Cardiac muscle cell (in vitro differentiated cells and primary cell): ENCODE measurements around the gene AGAP1. TPM values are rescaled to one million over a fixed set of nuclear protein-coding genes. Genes with fewer than 3 reads are reported as not detected.

ENCODE experiments used
- DNase-seq, 2 donors: peaks; one replicate each; pipeline versions ENCODE4 v3.0.0 to v3.0.0-alpha.2; 2010 to 2017; ENCODE audit warnings: low read depth in 1 of 2, low spot score in 1 of 2
- H3K27ac ChIP-seq: fragments of 200-600 bp; sonication (generic); 2 replicates; pipeline ENCODE4 v1.5.1; 2016
- H3K27me3 ChIP-seq: fragments of 200-600 bp; sonication (generic); 2 replicates; pipeline ENCODE4 v1.6.0; 2016; ENCODE audit warnings: control low read depth
- H3K36me3 ChIP-seq: fragments of 200-600 bp; sonication (generic); 2 replicates; pipeline ENCODE4 v1.5.1; 2016; ENCODE audit warnings: control low read depth
- H3K4me1 ChIP-seq: fragments of 200-600 bp; sonication (generic); 2 replicates; pipeline ENCODE4 v1.8.1; 2017; ENCODE audit warnings: low read depth, mild to moderate bottlenecking, mixed run types
- H3K4me3 ChIP-seq: fragments of 200-600 bp; sonication (generic); 2 replicates; pipeline ENCODE4 v1.5.1; 2016; ENCODE audit warnings: mild to moderate bottlenecking
- H3K9me3 ChIP-seq: fragments of 200-600 bp; sonication (generic); 2 replicates; pipeline ENCODE4 v1.5.1; 2017; ENCODE audit warnings: low read depth, mild to moderate bottlenecking, control low read depth
- polyA plus RNA-seq: library from polyadenylated mRNA; unstranded; fragments of >200 nt; fragmentation: Nextera tagmentation; extraction: Ambion mirVana; gene quantifications from 2 replicates; pipeline ENCODE4 v1.2.1, GENCODE V29; 2016
- total RNA-seq: library from RNA; depleted of rRNA; stranded (reverse); fragments of >200 nt; gene quantifications from 2 replicates; pipeline ENCODE4 v1.2.3, GENCODE V29; 2016
- TF ChIP-seq, protein P1 (sequence below): IDR thresholded peaks from 2 replicates; pipeline ENCODE4 v1.5.1; 2012; ENCODE audit warnings: low read depth, mild to moderate bottlenecking, low read length

AGAP1 gene
- total and polyA plus RNA-seq, 2 experiments from 2014 or later = 8.6 to 38.2 TPM

DNA sequence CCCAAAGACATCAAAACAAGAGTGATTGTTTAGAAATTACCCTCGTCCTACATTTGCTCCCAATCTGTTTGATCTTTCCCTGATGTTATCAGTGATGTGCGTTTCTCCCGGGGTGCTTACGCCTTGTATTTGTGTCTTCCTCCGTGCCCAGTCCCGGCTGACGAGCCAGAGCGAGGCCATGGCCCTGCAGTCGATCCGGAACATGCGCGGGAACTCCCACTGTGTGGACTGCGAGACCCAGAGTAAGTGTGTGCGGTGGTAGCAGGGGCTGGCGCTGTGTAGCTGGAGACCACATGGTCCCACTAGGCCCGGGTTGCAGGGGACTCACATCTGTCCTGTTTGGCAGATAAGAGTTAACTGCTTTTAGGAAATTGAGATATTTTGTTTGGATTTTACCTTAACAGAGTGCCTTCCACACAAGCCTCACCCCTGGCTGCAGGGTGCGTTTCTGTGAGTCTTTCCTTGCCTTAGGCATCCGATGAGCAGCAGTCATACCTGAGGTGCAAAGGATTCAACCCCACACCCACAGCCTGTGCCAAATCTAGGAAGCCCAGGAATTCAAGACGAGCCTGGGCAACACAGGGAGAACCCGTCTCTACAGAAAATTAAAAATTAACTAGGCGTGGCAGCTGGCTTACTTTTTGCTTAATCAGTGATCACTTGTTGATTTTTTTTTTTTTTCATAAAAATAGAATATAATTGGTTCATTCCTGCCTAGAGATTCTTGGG is 546.9 kb downstream of the AGAP1 start:
- TF ChIP-seq, protein P1, sequence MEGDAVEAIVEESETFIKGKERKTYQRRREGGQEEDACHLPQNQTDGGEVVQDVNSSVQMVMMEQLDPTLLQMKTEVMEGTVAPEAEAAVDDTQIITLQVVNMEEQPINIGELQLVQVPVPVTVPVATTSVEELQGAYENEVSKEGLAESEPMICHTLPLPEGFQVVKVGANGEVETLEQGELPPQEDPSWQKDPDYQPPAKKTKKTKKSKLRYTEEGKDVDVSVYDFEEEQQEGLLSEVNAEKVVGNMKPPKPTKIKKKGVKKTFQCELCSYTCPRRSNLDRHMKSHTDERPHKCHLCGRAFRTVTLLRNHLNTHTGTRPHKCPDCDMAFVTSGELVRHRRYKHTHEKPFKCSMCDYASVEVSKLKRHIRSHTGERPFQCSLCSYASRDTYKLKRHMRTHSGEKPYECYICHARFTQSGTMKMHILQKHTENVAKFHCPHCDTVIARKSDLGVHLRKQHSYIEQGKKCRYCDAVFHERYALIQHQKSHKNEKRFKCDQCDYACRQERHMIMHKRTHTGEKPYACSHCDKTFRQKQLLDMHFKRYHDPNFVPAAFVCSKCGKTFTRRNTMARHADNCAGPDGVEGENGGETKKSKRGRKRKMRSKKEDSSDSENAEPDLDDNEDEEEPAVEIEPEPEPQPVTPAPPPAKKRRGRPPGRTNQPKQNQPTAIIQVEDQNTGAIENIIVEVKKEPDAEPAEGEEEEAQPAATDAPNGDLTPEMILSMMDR = no peak

DNA sequence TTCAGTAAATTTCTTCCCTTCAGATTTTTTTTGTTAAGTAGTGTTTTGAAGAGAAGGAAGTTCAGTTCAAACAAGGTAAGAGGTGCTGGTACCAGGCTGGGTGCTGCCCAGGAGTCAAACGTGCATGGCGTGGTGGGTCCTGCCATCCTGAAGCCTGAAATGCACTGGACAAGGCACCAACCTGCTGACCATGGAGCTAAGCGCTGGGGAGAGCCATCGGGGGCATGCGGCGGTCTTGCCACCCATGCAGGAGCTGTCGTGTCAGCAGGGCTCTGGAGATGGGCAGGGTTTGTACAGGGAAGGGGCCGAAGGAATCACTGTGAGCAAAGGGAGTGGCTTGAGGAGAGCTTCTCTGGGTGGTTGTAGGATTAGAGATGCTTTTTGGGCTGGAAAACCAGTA is 547.8 kb downstream of the AGAP1 start:
- Histone ChIP-seq H3K27me3 (no peaks in the 10 kb centered on the region), H3K27ac (no peak overlapping the region), H3K9me3 (no peaks in the 10 kb centered on the region), H3K4me1 (no peaks in the 10 kb centered on the region), H3K36me3 (peaks cover 2% of the 10 kb centered on the region), H3K4me3 (no peak overlapping the region)
- TF ChIP-seq, protein P1 = no peak
- no peak for DNase-seq

More for the DNA sequence above, 546.9 kb downstream of the AGAP1 start:
- Histone ChIP-seq H3K4me1 (no peaks in the 10 kb centered on the region), H3K9me3 (no peaks in the 10 kb centered on the region), H3K27me3 (no peaks in the 10 kb centered on the region), H3K27ac (no peak overlapping the region), H3K36me3 (peaks cover 2% of the 10 kb centered on the region), H3K4me3 (no peak overlapping the region)
- no peak for DNase-seq

DNA sequence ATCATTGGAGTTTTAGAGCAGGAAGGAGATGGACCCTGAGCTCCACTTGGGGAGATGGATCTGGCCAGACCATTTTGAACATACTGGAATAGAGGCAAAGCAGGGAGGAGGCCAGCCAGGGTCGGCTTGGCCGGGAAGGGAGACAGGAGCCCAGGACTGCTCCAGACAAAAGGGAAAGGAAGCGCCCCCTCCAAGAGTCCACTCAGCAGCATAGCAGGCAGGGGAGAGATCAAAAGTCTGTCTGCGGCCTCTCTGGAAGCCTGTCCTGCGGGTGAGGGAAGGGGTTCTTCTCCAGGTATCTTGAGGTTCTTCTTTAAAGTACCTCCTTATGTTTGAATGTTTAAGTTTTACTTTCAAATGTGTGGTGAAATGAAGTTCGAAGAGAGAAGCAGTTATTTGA is 548.2 kb downstream of the AGAP1 start:
- no peaks in the 10 kb centered on the region for H3K27me3 ChIP-seq
- H3K4me1 ChIP-seq = no peaks in the 10 kb centered on the region
- H3K9me3 ChIP-seq = no peaks in the 10 kb centered on the region
- peaks cover 2% of the 10 kb centered on the region for H3K36me3 ChIP-seq
- no peak overlapping the region for H3K27ac ChIP-seq
- TF ChIP-seq, protein P1 = no peak
- no peak for DNase-seq
- H3K4me3 ChIP-seq = no peak overlapping the region

DNA sequence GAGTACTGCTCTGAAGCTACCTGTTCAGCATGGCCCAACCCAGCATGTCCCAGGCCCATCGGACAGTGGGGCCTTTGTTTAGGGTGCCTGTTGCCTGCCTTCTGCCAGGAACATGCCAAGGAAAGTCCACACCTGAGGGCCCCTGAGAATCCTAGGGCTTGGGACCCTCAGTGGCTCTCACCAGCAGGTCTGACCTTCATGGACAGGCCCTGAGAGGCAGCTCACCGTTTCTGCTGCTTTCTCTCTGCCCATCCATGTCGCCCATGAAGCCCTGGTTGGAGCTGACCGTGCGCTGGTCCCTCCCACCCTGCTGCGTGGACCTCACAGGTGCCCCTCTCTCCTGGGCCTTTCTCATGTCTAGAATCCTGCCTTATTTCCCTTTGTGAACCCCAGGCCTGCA is 550.3 kb downstream of the AGAP1 start:
- H3K27me3 ChIP-seq = no peaks in the 10 kb centered on the region
- no peaks in the 10 kb centered on the region for H3K9me3 ChIP-seq
- H3K27ac ChIP-seq = no peak overlapping the region
- no peak for DNase-seq
- no peak overlapping the region for H3K4me3 ChIP-seq
- TF ChIP-seq, protein P1 = no peak
- H3K36me3 ChIP-seq = peaks cover 2% of the 10 kb centered on the region
- H3K4me1 ChIP-seq = no peaks in the 10 kb centered on the region

DNA sequence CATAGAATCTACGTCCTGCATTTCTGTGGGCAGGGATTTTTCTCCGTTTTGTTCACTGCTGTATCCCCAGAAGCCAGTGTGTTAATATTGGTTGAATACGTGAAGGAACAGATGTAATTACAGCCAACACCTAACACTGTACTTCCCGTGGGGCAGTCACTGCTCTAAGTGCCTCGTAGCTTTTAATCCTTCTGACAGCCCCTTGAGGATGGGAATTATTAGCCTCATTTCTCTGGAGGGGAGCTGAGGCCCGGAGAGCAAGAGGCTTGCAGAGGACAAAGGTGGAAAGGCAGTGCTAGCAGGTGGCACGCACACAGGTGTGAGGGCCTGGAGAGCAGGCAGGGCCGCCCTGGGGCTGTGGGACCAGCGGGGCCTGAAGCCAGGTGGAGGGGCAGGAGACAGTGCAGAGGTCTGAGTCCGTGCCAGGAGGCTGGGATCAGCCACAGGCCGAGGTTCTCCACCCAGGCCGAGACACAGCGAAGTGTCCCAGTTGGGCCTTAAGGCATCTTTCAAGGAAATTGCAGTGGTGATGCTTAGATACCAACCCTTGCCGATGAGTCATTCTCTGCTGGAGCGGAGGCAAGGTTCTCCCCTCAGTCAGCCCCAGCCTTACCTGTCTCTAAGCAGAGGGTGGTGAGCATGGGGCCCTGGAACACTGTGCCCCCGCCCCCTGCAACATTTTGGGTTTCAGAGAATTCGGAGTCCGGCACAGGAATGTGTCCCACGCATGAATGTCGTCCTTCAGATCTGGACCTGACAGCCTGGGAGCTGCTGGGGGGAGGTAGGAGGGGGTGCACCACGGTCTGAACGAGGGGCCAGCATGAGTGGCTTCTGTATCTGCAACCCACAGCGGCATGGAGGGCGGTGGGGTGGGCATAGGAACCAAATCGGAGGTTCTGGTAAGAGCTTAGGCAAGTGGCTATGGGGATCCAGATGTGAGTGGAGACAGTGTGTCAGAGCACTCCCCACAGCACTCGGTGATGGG is 551.7 kb downstream of the AGAP1 start:
- H3K4me1 ChIP-seq = no peaks in the 10 kb centered on the region
- H3K27ac ChIP-seq = no peak overlapping the region
- no peak overlapping the region for H3K4me3 ChIP-seq
- no peak for DNase-seq
- H3K36me3 ChIP-seq = peaks cover 5% of the 10 kb centered on the region
- no peaks in the 10 kb centered on the region for H3K27me3 ChIP-seq
- TF ChIP-seq, protein P1 = no peak
- H3K9me3 ChIP-seq = no peaks in the 10 kb centered on the region
